IPS-NIHi11 (cell line): Measurements from ENCODE around the gene TMEM254.
"Not testable (repeated sequence)": the region's sequence is repeated elsewhere in the genome, so short reads cannot be mapped to it uniquely, and the experiment has no call there.

Experiments
- DNase-seq: peaks from one replicate; pipeline ENCODE4 v3.0.0; 2012; ENCODE audit warnings: mixed read lengths, low spot score

TMEM254 gene

DNA sequence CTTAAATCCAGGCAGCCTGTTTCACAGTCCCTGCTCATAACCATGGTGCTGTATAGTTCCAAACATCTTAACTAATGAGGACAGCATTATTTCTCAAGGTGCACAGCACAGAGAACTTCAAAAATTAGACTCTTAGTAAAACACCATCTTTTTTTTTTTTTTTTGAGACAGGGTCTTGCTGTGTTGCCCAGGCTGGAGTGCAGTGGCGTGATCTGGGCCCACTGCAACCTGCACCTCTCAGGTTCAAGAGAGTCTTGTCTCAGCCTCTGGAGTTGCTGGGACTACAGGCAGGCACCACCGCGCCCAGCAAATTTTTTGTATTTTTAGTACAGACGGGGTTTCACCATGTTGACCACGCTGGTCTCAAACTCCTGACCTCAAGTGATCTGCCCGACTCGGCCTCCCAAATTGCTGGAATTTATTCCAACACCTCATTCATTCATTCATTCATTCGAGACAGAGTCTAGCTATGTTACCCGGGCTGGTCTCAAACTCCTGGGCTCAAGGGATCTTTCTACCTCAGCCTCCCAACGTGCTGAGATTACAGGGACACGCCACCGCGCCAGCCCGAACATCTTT lies 507 bp upstream of the TMEM254 start:
- DNase-seq = no peak

DNA sequence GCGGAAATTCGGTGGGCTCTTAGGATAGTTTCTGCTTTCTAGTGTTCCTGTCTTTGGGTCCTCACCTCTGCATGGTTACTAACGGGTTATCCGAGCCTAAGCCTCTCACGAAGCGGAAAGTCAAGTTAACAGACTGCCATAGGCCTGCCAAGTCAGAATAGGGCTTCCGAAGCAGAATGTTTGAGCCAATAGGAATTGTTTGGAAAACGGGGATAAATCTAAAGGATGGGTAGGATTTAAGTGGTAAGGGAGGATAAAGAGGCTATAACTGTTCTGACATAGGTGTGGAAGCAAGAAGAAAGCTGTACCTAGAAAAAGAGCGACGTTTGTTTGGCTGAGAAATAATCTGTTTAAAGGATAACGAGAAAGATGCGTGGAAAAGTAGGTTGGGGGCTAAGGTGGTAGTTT lies 851 bp downstream of the TMEM254 start:
- no peak for DNase-seq

DNA sequence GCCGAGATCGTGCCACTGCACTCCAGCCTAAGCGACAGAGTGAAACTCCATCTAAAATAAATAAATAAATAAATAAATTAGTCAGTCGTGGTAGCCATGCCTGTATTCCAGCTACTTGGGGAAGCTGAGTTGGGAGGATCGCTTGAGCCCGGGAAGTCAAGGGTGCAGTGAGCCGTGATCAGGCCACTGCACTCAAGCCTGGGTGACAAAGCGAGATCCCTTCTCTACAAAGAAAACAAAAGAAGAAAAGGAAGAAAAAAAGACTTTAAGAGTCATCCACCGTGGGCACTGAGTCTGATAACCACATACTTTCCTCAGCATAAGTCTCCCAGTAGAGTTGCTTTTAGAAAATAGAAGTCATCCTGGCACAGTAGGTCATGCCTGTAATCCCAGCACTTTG lies 2.6 kb downstream of the TMEM254 start:
- DNase-seq = no peak

DNA sequence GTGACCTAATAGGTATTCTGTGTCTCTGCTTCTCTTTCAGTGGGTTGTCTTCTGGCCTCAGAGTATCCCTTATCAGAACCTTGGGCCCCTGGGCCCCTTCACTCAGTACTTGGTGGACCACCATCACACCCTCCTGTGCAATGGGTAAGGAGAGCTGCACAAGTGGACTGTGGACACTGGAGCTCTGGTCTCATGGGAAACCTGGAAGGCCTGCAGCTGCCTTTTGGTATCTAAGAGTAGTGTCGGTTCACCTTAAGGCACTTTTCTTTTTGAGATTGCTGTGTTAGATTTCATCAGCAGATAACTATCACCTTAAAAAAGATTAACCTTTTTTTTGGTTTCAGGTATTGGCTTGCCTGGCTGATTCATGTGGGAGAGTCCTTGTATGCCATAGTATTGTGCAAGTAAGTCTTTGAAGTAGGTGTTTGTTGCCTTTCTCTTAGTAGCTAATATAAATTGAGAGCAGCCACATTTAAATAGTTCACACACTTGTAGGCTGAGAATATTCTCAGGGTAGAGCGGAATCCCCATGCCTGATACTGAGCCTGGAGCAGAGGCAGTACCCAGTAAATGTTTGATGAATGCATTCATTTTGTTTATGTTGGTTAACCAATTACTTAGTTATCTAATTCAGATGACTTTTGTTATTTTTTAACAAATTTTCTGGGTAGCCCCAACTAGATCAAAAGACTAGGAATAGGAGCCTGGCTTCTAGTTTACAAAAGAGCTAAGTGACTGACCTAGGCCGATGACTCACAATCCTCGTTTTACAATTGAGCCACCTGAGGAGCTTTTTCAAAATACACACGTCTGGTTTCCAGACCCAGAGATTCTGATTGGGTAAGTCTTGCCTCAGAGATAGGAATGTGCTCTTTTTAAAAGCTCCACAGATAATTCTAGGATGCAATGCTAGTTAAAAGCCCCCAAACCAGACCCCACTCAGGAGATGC lies 3.6 kb downstream of the TMEM254 start:
- no peak for DNase-seq

DNA sequence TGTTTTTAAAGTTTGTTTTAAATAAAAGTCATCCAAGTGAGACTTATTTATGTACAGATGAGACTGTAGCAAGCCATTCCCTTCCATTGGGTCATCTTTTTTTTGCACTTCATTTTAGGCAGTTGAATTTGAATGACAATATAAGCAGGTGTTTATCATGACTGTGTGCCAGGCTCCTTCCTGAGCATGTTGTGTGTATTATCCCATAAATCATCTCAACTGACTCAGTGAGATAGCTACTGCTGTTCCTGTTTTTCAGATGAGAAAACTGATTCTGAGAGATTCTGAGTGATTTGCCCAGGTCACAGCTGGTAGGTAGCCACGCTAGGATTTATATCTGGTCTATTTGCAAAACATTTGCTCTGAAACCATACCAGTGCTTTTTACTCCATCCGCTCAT lies 11.7 kb downstream of the TMEM254 start:
- DNase-seq = no peak

DNA sequence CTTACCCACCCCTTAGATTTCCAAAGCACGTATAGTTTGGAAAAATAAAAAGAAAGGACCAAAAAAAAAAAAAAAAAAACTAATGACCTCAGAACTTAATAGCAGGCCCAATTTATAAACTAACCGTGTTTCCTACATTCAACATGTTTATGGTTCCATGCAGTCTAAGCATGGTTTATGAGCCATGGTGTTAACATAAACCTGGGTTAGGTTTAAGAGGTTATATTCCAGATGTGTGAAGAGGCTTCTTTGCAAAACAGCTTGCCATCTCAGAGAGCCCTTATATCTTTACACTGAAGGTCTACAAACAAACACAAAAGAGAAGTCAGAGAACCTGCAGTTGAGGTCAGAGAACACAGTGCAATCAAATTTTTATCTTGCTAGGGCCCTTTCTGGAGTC lies 15.8 kb downstream of the TMEM254 start:
- no peak for DNase-seq

DNA sequence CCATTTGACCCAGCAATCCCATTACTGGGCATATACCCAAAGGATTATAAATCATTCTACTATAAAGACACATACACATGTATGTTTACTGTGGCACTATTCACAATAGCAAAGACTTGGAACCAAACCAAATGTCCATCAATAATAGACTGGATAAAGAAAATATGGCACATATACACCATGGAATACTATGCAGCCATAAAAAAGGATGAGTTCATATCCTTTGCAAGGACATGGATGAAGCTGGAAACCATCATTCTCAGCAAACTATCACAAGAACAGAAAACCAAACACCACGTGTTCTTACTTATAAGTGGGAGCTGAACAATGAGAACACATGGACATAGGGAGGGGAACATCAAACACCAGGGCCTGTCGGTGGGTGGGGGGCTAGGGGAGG lies 19.8 kb downstream of the TMEM254 start:
- DNase-seq = not testable (repeated sequence)

DNA sequence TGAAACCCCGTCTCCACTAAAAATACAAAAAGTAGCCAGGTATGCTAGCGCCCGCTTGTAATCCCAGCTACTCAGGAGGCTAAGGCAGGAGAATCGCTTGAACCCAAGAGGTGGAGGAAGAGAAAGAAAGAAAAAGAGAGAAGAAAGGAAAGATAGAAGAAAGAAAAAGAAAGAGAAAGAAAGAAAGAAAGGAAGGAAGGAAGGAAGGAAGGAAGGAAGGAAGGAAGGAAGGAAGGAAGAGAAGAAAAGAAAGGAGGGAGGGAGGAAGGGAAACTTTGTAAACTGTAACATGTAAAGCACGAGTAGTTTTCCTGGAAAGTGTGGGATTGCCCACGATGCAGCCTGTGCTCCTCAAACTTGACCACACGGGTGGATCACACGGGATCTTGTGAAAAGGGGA lies 20.8 kb downstream of the TMEM254 start:
- not testable (repeated sequence) for DNase-seq

DNA sequence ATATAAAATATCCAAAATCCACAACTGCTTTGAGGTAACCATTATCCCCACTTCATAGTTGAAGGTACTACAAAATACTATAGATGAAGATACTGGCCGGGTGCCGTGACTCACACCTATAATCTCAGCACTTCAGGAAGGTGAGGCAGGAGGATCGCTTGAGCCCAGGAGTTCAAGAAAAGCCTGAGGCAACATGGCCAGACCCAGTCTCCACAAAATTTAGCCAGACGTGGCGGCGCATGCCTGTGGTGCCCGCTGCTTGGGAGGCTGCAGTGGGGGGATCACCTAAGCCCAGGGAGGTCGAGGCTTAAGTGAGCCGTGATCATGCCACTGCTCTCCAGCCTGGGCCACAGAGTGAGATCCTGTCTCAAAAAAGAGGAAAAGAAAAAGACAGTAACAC lies 21.7 kb downstream of the TMEM254 start:
- DNase-seq = no peak

DNA sequence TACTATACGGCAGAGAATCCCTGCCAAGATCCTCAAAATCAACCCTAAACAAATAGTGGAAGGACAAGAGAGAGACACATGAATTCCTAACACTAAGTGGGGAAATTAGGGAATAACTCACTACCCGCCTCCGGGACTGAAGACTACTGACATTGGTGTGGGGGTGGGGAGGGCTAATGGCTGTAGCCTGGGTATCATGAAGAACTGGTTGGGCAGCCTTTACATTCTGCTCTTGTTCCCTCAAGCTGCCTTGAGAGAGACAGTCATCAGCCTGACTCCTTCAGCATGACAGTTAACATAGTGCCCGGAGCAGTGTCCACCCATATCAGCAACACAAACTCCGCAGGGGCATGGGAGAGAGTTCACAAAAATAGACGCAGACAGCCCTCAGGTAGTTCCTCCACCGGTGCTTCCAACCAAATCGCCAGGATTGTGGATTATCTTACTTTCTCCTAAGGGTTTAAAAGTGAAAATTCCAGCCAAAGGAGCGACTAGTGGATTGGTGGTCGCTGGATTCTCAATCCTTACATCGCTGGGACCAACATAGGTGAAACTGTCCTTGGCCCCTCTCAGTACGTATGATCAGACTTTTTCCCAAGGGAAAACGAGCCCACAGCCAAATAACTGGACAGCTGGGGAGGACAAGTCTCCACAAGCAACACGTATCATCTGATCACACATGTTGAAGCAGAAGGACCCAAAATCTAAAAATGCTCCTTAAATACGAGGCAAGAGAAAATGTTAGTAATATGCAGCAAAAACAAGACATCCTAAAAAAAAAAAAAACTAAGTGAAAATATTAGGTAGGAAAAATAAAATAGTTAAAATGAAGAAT lies 22.6 kb downstream of the TMEM254 start:
- peak; percentile 28 for DNase-seq

DNA sequence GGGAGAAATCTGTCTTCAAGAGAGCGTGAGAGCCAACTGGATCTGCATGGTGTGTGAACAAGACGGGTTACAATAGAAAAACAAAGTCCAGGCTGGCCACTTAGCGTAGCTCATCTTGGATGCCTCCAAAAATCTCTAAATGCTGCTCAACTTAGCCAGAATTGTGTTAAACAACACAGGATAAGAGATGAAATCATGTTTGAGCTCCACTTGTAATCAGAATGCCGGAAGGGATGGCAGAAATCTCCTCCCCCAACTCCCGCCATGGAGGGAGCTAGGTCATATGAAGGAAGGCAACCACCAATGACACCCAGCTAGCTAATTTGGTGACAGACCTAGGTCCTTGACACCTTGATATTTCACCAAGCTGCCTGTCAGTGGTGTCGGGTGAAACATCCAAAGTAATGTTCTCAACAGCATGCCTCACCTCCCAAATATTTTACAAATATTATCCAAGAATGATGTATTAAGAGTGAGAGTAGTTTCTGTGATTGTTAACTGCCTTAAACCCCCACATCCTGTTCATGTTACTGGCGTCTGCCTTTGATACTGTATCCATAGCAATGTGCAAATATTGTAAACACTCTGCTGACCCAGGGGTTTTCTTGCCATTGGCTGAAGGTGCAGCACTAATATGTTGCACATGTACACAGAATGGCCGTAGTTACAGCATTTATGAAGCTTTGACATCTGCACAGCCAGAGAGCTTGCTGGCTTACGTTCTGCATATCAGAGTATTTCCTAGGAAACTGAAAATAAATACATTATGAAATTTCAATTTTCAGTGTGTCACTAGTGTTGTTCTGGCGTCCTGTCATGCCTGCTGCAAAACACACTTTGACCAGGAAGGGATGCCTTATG lies 25.8 kb downstream of the TMEM254 start:
- DNase-seq = no peak

DNA sequence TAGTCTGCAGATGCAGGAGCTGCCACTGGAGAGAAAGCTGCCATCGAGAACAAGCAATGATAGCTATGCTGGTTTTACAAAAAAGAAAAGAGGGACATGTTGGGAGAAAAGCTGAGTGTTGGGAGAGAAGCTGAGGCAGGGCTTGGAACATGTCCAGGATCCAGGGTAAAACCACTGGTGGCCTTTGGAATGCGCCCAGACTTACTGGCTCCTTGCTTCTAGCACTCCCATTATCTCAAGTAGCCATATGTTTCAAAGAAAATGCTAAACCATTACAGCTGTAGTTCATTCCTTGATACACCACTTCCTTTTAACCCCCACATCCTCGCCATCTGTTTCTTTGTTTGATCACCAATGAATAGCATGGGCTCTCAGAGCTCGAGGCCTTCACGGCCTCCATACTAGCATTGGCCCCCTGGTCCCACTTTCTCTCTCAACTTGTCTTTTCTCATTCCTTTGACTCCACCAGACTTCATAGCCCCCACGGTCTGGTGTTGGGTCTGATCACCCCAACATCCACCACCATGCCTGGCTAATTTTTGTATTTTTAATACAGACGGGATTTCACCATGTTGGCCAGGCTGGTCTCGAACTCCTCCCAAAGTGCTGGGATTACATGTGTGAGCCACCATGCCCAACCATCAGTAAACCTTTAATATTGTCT lies 30.2 kb downstream of the TMEM254 start:
- no peak for DNase-seq

DNA sequence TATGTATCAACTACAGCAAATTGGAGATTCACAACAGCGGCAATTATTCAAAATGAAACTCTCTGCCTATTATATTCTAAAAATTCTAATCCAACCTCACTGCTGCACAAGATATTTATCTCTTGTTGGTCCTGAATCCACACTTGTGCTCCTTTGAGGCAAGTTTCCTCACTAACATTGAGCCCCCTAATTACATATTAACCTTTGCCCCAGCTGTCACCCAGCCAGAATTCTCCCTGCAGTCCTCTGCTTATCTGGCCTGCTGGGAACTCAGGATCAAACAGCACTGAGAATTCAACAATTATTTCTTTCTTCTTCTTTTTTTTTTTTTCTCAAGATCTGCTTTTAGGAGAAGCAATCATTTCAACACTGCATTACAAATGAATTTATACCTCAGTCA lies 32.5 kb downstream of the TMEM254 start:
- no peak for DNase-seq

DNA sequence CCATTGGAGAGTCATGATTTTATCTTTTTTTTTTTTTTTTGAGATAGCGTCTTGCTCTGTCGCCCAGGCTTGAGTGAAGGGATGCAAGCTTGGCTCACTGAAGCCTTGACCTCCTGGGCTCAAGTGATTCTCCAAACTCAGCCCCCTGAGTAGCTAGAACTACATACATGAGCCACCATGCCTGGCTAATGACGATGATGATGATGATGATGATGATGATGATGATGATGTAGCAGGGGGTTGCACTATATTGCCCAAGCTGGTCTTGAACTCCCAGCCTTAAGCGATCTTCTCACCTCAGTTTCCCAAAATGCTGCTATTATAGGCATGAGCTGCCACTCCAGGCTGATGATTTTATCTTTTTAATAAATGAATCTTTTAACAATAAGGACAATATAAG lies 40.2 kb downstream of the TMEM254 start:
- DNase-seq = no peak

DNA sequence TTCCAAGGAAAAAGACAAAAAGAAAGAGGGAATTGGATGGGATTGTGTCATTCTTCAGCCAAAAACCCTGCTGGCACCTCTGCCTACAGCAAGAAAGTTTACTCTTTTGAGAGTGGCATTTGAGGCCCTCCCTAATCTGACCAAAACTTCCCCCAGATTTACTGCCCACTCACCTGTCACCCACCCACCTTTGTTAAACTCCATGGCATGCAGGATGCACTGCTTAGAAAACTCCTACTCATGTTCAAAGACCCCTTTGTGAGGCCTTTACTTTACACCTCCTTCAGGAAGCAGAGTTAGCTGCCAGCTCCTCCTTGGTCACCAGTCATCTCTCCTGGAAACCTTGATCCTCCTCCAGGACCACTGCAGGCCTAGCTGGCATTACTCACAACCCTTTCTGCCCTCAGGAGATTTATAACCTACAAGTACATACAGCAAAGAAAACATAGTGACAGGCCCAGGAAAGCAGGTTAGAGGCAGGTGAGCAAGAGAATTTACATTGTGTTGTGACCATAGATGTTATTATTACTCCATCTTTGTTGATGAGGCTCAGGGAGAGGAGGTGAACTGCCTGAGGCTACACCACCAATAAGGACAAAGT lies 43.7 kb downstream of the TMEM254 start:
- DNase-seq = no peak

DNA sequence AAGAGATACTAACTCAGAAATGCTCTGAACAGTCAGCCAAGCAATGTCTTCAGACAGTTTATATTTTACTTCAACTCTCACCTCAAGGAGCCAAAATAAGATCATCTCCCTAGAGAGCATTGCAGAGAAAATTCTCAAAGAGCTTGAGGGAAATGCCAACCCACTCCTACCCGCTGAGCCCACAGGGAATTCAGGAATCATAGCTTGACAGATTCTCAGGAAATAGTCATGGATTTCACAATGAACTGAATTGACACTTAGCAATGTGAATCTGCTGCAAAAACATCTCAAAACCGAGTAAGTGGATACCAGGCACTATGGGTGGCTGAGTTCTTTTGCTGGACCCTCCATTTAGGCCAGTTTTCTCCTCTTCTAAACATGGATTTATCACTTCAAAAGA lies 44.3 kb downstream of the TMEM254 start:
- no peak for DNase-seq

DNA sequence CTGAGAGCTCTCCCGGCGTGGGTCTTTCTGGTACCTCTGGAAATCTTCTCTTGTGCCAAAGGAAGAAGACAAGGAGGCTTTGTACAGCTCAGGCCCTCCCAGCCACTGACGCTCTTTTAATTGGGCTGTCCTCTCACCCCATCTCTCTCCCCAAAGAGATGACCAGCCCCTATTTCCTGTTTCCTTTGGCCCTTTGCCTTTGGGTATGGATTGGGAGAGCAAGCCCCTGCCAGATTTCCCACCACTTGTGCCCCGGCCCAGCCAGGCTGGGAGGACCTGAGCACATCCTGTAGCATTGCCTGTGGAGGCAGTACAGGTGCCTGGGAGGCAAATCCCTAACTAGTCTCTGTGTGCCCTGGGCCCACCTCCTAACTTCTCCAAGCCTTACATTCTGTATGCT lies 48.4 kb downstream of the TMEM254 start:
- no peak for DNase-seq

DNA sequence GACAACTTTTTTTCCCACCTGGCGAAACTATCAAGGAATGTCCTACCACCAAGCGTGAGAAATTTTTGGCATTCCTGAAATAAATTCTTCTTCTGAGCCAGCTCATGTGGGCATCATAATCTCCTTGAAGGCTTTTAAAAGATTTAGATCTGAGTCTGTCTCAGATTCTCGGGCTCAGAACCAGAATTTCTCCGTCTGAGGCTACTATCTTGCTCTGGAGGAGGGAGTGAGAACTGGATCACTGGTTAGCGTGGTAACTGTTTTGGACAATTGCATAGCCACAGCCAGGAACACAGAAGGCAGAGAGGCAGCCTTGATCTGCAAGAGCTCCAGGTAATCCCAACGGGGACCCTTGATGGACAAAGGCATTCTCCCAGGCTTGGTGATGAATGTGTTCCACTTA lies 53.0 kb downstream of the TMEM254 start:
- DNase-seq = peak; percentile 37

DNA sequence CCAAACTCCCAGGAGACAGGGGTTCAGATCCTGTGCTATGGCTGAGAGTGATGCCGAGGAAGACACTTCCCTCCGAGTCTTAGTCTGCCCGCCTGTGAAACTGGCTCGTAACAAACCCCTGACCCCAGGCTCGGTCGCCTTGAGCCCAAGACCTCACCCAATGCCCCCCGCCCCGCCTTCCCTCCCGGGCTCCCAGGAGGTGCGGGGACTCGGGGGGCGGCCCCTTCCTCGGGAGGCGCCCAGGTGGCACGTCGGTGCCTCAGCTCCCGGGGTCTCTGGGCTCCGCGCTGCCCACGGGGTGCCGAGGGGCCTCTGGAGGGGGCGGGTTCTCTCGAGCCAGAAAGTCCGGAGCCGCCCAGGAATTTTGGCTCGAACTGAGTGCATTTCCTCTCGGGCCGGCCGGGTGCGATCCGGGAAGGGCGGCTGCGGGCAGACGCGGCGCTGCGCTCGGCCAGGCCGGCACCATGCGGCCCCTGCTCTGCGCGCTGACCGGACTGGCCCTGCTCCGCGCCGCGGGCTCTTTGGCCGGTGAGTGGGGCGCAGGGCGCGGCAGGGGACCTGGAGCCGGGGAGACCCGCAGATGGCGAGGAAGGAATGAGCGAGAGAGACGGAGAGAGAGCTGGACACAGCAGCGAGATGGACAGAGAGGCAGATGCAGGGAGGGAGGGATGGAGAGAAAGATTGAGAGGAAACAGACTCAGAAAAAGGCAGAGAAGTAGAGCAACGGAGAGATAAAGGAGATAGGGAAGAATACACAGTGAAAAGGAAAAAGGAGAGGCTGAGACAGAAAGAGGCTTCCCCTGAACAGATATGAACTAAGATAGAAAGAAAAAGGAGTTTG lies 54.1 kb downstream of the TMEM254 start, which contains the start of gene PLAC9:
Gene PLAC9, plus strand, starts transcription at position 432 of the 841 bp plus-strand sequence. Its CDS starts 33 bp downstream, at position 465.
- DNase-seq = peak; percentile 61

DNA sequence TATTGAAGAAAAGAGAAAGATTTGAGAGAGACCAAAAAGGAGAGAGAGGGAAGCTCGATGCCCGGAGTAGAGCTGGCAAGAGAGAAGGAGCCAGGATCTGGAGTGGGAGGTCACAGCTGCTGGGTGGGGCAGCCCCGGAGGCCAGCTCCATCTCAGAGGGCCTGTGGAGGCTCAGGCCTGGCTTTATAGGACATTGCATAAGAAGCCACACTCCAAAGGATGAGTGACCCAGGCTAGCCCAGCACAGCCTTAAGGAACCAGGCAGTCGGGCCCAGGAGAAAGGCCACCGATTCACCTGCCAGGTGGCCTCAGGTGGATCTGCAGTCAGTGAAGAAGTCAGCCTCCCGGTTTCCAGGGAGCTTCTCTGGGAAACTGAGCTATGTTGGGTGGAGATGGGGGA lies 54.7 kb downstream of the TMEM254 start:
- no peak for DNase-seq
